PFSK-1 (cell line): ENCODE results near the gene CASZ1.

Experiments used
- FOXP2 ChIP-seq: optimal IDR thresholded peaks from 2 replicates; pipeline ENCODE3; 2011; ENCODE audit warnings: borderline replicate concordance, control low read depth, inconsistent platforms; ENCODE audit not compliant: insufficient read depth; ENCODE audit errors: extremely low read length, extremely low read depth
- POLR2AphosphoS5 ChIP-seq: IDR thresholded peaks from 2 replicates; pipeline ENCODE4 v1.6.1; 2012; ENCODE audit warnings: low read depth, mild to moderate bottlenecking, control low read depth, low read length, moderate library complexity
- REST ChIP-seq, 2 experiments: IDR thresholded peaks; 2 replicates each; pipeline versions ENCODE4 v1.6.1 to v1.8.0; 2011 to 2012; ENCODE audit warnings: low read depth in 2 of 2, low read length in 2 of 2, control low read depth in 1 of 2, inconsistent platforms in 1 of 2, mild to moderate bottlenecking in 1 of 2, moderate library complexity in 1 of 2; ENCODE audit not compliant: insufficient read depth in 1 of 2
- SIN3A ChIP-seq: IDR thresholded peaks from 2 replicates; pipeline ENCODE4 v1.6.1; 2012; ENCODE audit warnings: mild to moderate bottlenecking, low read length, moderate library complexity, borderline replicate concordance; ENCODE audit not compliant: insufficient read depth
- TAF1 ChIP-seq: IDR thresholded peaks from 2 replicates; pipeline ENCODE4 v1.6.1; 2012; ENCODE audit warnings: low read length, control low read depth, borderline replicate concordance; ENCODE audit not compliant: insufficient read depth

CASZ1 gene

DNA sequence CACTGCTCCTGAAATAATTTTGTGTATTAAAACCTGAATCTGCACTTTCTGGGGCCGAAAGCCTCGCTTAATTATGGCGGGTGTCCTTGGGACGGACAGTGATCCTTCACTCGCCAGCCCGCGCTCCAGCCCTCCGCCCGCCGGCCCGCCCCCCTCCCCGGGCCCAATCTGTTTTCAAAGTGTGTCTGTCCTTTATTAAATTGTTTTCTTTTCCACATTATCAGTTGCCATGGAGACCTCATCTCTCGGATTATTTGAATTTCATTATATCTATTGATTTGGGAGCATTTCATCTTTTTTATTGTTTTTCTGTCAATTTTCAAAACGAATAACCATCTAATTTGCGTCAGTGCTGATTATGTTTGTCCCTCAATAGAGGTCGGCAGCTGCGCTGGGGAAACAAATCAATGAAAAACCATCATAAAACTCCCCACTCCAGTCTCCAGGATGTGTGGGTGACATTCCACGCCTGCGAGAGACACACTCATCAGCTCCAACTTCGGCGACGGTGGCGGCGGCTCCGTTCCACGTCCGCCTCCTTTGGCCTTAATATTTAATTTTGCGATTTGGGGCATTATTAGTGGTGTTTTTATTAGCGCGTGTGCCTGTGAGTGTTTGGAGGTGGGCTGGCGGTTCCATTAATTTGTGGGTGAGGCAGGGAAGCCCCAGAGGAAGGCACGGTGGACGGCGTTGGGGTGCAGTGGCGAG, 123.9 kb downstream of the CASZ1 start:
- no peak for TF ChIP-seq POLR2AphosphoS5
- no peak for TF ChIP-seq SIN3A
- no peak for TF ChIP-seq TAF1
- no peak for TF ChIP-seq FOXP2
- no peak for TF ChIP-seq REST (IDR thresholded peaks at IDR 0.05; ENCODE audit: insufficient read depth in 1 of 2, low read depth in 2 of 2, low read length in 2 of 2)

GRCh38 chr1:10671622-10672342, 124.7 kb downstream of the CASZ1 start:
- TF ChIP-seq SIN3A (no peak), TAF1 (no peak), FOXP2 (no peak), REST (IDR thresholded peaks at IDR 0.05; ENCODE audit: insufficient read depth in 1 of 2, low read depth in 2 of 2, low read length in 2 of 2) (no peak), POLR2AphosphoS5 (no peak)

GRCh38 chr1:10671090-10671489, 125.4 kb downstream of the CASZ1 start:
- no peak for TF ChIP-seq POLR2AphosphoS5
- no peak for TF ChIP-seq REST (IDR thresholded peaks at IDR 0.05; ENCODE audit: insufficient read depth in 1 of 2, low read depth in 2 of 2, low read length in 2 of 2)
- no peak for TF ChIP-seq FOXP2
- no peak for TF ChIP-seq TAF1
- no peak for TF ChIP-seq SIN3A

GRCh38 chr1:10670190-10670589, 126.3 kb downstream of the CASZ1 start:
- TF ChIP-seq SIN3A (no peak), FOXP2 (no peak), REST (IDR thresholded peaks at IDR 0.05; ENCODE audit: insufficient read depth in 1 of 2, low read depth in 2 of 2, low read length in 2 of 2) (no peak), TAF1 (no peak), POLR2AphosphoS5 (no peak)
